ENCODE data around the gene ITIH4. TPM values are rescaled to one million over a fixed set of nuclear protein-coding genes. Genes with fewer than 3 reads are reported as not detected.

Gene ITIH4
- total and polyA plus RNA-seq, 9 of the 15 experiments (the other 6 are each of a cell fraction or from before 2014, with no cell fraction given) = 0.09 to 0.62 (median 0.20) TPM; not detected in 6

- Histone ChIP-seq H3K36me3 (ENCODE audit: control insufficient read depth, insufficient read depth, low read length) (no peaks in the 10 kb centered on the region), H4K20me1 (replicated peaks; ENCODE audit: control insufficient read depth, insufficient read depth, low read length) (no peaks in the 10 kb centered on the region), H3K4me2 (ENCODE audit: insufficient read depth, low read length) (no peak overlapping the region), H3K4me3 (no peak overlapping the region), H3K27ac (ENCODE audit: extremely low read depth, low read depth, low read length) (no peak overlapping the region), H3K27me3 (ENCODE audit: control insufficient read depth in 2 of 2, insufficient read depth in 2 of 2, low read length in 2 of 2) (peaks cover 0 to 23% of the 10 kb centered on the region in 2 experiments; a peak in 2 of 5 replicates), H3K4me1 (replicated peaks in 1 of 2; ENCODE audit: control insufficient read depth in 2 of 2, insufficient read depth in 2 of 2, low read length in 2 of 2) (no peaks in the 10 kb centered on the region; a peak in 2 of 5 replicates), H3K79me2 (ENCODE audit: control insufficient read depth, insufficient read depth, low read length) (no peaks in the 10 kb centered on the region), H3K9ac (ENCODE audit: insufficient read depth in 1 of 2, low read depth in 2 of 2, low read length in 2 of 2) (no peak overlapping the region), H3K9me3 (replicated peaks; ENCODE audit: control insufficient read depth, insufficient read depth, low read depth, low read length) (no peaks in the 10 kb centered on the region), H2AFZ (ENCODE audit: low read depth, low read length) (no peak overlapping the region), H3K9me1 (ENCODE audit: control insufficient read depth, insufficient read depth, low read length) (no peaks in the 10 kb centered on the region)
- DNase-seq (ENCODE audit: extremely low read depth in 1 of 4, low spot score in 3 of 4) = no peak
- ChIA-PET POLR2A (interaction anchor here (0.6 kb wide), 1 partner anchor 9 kb away, joined by 3 read pairs; no protein-coding TSS in a partner anchor), CTCF (ENCODE audit: low intra/inter-chr PET ratio) (no interaction called here)
- TF ChIP-seq GABPB1 (CRISPR knock-in tag; IDR thresholded peaks at IDR 0.05) = no peak
- TF ChIP-seq BRD9 (IDR thresholded peaks at IDR 0.05; ENCODE audit: low read depth, partially characterized antibody) = no peak
- TF ChIP-seq U2AF2 (optimal IDR thresholded peaks at IDR 0.05; ENCODE audit: low read depth, low read length) = no peak
- no peak for TF ChIP-seq JUNB (CRISPR knock-in tag; conservative IDR thresholded peaks at IDR 0.05)
- TF ChIP-seq ASH1L (IDR thresholded peaks at IDR 0.05; ENCODE audit: borderline replicate concordance, low read depth, partially characterized antibody) = no peak
- no peak for TF ChIP-seq GTF2E2 (tag; IDR thresholded peaks at IDR 0.05)
- TF ChIP-seq PHB (CRISPR knock-in tag; IDR thresholded peaks at IDR 0.05) = no peak
- no peak for TF ChIP-seq ESRRB (CRISPR knock-in tag; IDR thresholded peaks at IDR 0.05; ENCODE audit: borderline replicate concordance)
- TF ChIP-seq ZNF445 (CRISPR knock-in tag; IDR thresholded peaks at IDR 0.05; ENCODE audit: low read depth) = no peak
- no peak for TF ChIP-seq ZNF780A (CRISPR knock-in tag; IDR thresholded peaks at IDR 0.05)
- TF ChIP-seq ZC3H8 (IDR thresholded peaks at IDR 0.05) = no peak
- TF ChIP-seq GATAD2B (IDR thresholded peaks at IDR 0.05; ENCODE audit: borderline replicate concordance) = no peak
- TF ChIP-seq, protein P1, sequence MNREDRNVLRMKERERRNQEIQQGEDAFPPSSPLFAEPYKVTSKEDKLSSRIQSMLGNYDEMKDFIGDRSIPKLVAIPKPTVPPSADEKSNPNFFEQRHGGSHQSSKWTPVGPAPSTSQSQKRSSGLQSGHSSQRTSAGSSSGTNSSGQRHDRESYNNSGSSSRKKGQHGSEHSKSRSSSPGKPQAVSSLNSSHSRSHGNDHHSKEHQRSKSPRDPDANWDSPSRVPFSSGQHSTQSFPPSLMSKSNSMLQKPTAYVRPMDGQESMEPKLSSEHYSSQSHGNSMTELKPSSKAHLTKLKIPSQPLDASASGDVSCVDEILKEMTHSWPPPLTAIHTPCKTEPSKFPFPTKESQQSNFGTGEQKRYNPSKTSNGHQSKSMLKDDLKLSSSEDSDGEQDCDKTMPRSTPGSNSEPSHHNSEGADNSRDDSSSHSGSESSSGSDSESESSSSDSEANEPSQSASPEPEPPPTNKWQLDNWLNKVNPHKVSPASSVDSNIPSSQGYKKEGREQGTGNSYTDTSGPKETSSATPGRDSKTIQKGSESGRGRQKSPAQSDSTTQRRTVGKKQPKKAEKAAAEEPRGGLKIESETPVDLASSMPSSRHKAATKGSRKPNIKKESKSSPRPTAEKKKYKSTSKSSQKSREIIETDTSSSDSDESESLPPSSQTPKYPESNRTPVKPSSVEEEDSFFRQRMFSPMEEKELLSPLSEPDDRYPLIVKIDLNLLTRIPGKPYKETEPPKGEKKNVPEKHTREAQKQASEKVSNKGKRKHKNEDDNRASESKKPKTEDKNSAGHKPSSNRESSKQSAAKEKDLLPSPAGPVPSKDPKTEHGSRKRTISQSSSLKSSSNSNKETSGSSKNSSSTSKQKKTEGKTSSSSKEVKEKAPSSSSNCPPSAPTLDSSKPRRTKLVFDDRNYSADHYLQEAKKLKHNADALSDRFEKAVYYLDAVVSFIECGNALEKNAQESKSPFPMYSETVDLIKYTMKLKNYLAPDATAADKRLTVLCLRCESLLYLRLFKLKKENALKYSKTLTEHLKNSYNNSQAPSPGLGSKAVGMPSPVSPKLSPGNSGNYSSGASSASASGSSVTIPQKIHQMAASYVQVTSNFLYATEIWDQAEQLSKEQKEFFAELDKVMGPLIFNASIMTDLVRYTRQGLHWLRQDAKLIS (CRISPR knock-in tag; IDR thresholded peaks at IDR 0.05) = no peak
- TF ChIP-seq SETDB1 (IDR thresholded peaks at IDR 0.05; ENCODE audit: low read length) = no peak
- no peak for TF ChIP-seq BRD4 (IDR thresholded peaks at IDR 0.05)
- WGBS (ENCODE audit: insufficient coverage, low coverage, missing lambda C conversion rate) = 35% methylated on average over 15 of the region's 17 CpGs
- no TSS peak for BruUV-seq (replicated peaks)
- ATAC-seq = no peak
- FAIRE-seq = no peak
- in situ Hi-C loops (cut with MboI) = no loop called here
- intact Hi-C loops (cut with micrococcal nuclease) = no loop called here
These were observed 52.3 kb downstream of the ITIH4 start for GRCh38 chr3:52777959-52778805.

Measured in K562 (cell line).